ENCODE measurements around the gene TP53TG3D.
"Not testable (repeated sequence)": the region's sequence is repeated elsewhere in the genome, so short reads cannot be mapped to it uniquely, and the experiment has no call there.

Gene TP53TG3D

DNA sequence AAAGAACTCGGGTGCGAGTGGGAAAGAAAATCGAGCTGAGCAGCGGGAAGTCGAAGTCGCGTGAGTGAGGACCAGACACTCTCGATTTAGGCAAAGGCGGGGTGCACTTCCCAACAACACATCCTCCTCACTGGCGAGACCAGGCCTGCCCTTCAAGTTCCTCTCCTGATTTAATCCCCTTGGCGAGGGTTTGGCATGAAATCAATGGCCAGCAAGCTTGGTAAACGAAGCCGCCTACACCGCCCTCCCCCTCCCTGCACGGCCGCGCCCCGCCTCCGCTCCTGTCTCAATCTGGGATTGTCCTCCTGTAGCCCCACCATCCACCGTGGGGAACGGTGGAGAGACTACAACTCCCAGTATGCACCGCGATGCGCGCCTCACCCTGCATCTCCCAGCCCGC, at the start of gene TP53TG3D:
TSS of gene TP53TG3D (plus strand) at position 301 of the 400 bp plus-strand sequence. CDS start at position 369, 68 bp downstream.
- DNase-seq, result not testable (repeated sequence)

- DNase-seq, result not testable (repeated sequence)
Measured at GRCh38 chr16:32253507-32253906, 421 bp downstream of the TP53TG3D start.

DNA sequence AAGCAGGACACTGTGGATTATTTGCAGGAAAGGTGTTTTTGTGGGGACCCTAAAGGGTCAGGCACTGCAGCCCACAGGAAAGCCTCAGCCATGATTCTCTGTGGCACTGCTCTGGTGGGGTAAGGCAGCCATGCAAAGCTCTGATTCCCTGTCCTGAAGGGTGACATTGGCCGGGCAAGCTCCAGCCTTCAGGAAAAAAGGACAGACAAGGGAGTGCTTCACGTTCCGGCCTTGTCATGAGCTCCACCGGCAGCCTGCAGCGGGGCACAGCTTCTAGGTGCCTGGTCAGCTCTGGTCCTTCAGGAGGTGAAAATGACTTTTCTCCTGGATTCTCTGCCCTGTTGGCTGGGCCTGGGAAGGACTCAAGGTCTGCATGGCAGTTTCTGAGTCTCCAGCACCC, 8.4 kb downstream of the TP53TG3D start:
- DNase-seq, result not testable (repeated sequence)

- DNase-seq, result not testable (repeated sequence)
Measured at GRCh38 chr16:32263552-32263951, 10.5 kb downstream of the TP53TG3D start.

- not testable (repeated sequence) for DNase-seq
Measured at GRCh38 chr16:32281910-32282309, 28.8 kb downstream of the TP53TG3D start.

DNA sequence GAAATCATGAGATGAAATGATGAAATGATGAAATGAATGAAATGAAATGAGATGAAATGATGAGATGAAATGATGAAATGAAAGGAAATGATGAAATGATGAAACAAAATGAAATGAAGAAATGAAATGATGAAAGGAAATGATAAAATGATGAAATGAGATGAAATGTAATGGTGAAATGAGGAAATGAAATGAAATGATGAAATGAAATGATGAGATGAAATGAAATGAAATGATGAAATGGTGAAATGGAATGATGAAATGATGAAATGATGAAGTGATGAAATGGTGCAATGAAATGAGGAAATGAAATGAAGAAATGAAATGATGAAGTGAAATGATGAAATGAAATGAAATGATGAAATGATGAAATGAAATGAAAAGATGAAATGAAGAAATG, 29.9 kb downstream of the TP53TG3D start:
- not testable (repeated sequence) for DNase-seq

DNA sequence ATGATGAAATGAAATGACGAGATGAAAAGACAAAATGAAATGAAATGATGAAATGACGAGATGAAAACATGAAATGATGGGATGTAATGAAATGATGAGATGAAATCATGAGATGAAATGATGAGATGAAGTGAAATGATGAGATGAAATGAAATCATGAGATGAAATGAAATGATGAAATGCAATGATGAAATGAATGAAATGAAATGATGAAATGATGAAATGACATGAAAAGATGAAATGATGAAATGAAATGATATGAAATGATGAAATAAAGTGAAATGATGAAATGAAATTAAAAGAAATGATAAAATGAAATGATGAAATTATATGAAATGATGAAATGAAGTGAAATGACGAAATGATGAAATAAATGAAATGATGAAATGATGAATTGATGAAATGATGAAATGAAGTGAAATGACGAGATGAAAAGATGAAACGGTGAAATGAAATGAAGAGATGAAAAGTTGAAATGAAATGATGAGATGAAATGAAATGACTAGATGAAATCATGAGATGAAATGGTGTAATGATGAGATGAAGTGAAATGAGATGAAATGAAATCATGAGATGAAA, 30.9 kb downstream of the TP53TG3D start:
- not testable (repeated sequence) for DNase-seq

DNA sequence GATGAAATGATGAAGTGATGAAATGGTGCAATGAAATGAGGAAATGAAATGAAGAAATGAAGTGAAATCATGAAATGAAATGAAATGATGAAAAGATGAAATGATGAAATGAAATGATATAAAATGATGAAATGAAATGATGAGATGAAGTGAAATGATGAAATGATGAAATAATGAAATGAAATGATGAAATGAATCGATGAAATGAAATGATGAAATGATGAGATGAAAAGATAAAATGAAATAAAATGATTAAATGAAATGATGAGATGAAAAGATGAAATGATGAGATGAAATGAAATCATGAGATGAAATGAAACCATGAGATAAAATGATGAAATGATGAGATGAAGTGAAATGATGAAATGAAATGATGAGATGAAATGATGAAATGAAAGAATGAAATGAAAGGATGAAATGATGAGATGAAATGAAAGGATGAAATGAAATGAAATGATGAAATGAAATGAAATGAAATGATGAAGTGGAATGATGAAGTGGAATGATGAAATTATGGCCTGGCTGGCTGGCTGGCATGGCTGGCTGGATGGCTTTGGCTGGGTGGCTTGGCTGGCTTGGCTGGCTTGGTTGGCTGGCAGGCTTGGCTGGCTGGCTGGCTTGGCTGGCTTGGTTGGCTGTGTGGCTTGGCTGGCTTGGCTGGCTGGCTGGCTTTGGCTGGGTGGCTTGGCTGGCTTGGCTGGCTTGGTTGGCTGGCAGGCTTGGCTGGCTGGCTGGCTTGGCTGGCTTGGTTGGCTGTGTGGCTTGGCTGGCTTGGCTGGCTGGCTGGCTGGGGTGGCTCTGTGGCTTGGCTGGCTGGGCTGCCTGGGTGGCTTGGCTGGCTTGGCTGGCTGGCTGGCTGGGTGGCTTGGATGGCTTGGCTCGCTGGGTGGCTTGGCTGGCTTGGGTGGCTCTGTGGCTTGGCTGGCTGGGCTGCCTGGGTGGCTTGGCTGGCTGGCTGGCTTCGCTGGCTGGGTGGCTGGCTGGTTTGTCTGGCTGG, 32.0 kb downstream of the TP53TG3D start:
- DNase-seq, result not testable (repeated sequence)

GRCh38 chr16:32286193-32286592, 33.1 kb downstream of the TP53TG3D start:
- DNase-seq, result not testable (repeated sequence)

DNA sequence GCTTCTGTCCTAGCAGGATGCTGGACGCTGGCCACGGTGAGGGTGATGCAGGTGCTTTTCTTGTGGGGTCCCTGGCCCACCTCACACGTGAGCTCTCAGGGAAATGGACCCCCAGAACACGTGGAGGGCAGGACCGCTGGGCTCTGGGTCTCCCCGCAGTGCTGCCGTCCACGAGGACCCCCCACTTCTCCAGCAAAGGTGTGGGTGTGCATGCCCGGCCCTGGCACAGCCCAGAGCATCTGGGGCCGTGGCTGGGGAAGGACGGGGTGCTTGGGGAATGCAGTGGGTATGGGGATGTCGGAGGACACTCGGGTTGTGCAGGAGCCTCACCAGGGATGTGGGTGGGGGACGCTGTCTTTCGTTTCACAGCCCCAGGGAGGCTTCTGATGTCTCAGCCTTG, 34.7 kb downstream of the TP53TG3D start:
- not testable (repeated sequence) for DNase-seq

GRCh38 chr16:32289197-32289596, 36.1 kb downstream of the TP53TG3D start:
- not testable (repeated sequence) for DNase-seq

DNA sequence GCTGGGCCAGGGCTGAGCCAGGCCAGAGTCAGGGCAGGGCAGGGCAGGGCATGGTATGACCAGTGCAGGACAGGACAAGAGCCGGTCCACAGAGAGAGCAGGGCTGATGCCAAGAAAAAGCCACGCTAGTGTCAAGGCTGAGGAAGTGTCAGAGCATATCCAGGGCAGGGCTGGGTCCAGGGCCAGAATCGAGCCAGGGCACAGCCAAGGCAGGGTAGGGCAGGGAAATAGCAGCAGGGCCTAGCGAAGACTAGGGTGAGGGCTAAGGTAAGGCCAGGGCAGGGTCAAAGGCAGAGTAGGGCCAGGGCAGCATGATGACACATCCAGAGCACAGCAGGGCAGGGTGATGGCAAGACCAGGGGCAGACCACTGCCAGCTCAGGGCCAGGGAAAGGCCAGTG, 49.7 kb downstream of the TP53TG3D start:
- DNase-seq, result not testable (repeated sequence)

Measured in GDM1 (cell line).